Osteoblast (primary cell): Measurements from ENCODE around the gene NRDE2. TPM values are rescaled to one million over a fixed set of nuclear protein-coding genes. Genes with fewer than 3 reads are reported as not detected.
A peak's percentile ranks its signal among the peaks of the same experiment; 100 is the strongest.

Source experiments
- DNase-seq: peaks from one replicate; pipeline ENCODE4 v3.0.0; 2011; ENCODE audit warnings: low spot score, mixed read lengths; ENCODE audit not compliant: insufficient read length; ENCODE audit errors: missing footprints
- H2AFZ ChIP-seq: 2 replicates; pipeline ENCODE4 v1.6.0; 2011; ENCODE audit warnings: mild to moderate bottlenecking, low read length
- H3K27ac ChIP-seq: 2 replicates; pipeline ENCODE4 v1.5.1; 2011; ENCODE audit warnings: mild to moderate bottlenecking, low read depth, low read length, moderate library complexity
- H3K27me3 ChIP-seq: 2 replicates; pipeline ENCODE4 v1.6.0; 2012; ENCODE audit warnings: mild to moderate bottlenecking, control low read depth, inconsistent platforms, low read length, moderate library complexity; ENCODE audit not compliant: insufficient read depth
- H3K36me3 ChIP-seq: 2 replicates; pipeline ENCODE4 v1.5.1; 2011; ENCODE audit warnings: mild to moderate bottlenecking, low read length, control low read depth, moderate library complexity; ENCODE audit not compliant: insufficient read depth
- H3K4me1 ChIP-seq: 2 replicates; pipeline ENCODE4 v1.5.1; 2011; ENCODE audit warnings: mild to moderate bottlenecking, low read length, control low read depth, moderate library complexity; ENCODE audit not compliant: insufficient read depth
- H3K4me2 ChIP-seq: 2 replicates; pipeline ENCODE4 v1.6.0; 2011; ENCODE audit warnings: mild to moderate bottlenecking, low read length; ENCODE audit not compliant: insufficient read depth
- H3K4me3 ChIP-seq: fragments of 200-600 bp; sonication (generic); 3 replicates; pipeline ENCODE4 v1.5.1; 2012; ENCODE audit warnings: mild to moderate bottlenecking, low read length, inconsistent platforms; ENCODE audit not compliant: insufficient read depth
- H3K79me2 ChIP-seq: 2 replicates; pipeline ENCODE4 v1.6.0; 2012; ENCODE audit warnings: mild to moderate bottlenecking, low read length, control low read depth, inconsistent platforms; ENCODE audit not compliant: insufficient read depth
- H3K9me3 ChIP-seq: 2 replicates; pipeline ENCODE4 v1.5.1; 2011; ENCODE audit warnings: low read depth, low read length, control low read depth
- H4K20me1 ChIP-seq: 2 replicates; pipeline ENCODE4 v1.6.0; 2012; ENCODE audit warnings: mild to moderate bottlenecking, low read length, control low read depth; ENCODE audit not compliant: insufficient read depth
- CTCF ChIP-seq: IDR thresholded peaks from 2 replicates; pipeline ENCODE4 v1.5.1; 2011; ENCODE audit warnings: mild to moderate bottlenecking, low read depth, low read length, moderate library complexity; ENCODE audit errors: extremely low read depth
- total RNA-seq: library from RNA; depleted of rRNA; stranded (reverse); fragments of >200 nt; gene quantifications from 2 replicates; pipeline ENCODE4 v1.2.3, GENCODE V29; 2012

NRDE2 gene
- total RNA-seq, 1 donor: 11.2 TPM

DNA sequence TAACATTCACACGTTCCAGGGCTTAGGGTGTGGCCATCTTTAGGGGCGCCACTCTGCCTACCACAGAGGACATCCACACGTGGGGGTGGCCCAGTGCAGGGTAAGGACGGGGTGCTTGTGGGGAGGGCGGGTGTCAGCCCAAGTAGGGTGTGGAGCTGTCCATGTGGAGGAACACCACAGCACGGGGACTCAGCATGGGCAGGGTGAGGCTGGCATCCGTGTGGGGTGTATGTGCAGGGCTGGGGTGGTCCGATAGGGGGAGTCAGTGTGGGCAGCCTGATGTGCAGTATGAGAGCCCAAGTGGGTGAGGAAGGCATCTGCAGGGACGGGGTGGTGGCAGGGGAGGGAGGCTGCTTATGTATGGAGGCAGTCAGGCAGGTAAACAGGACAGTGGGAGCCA lies 57.7 kb downstream of the NRDE2 start:
- H3K4me3 ChIP-seq: no peak overlapping the region
- TF ChIP-seq CTCF: peak; percentile 14
- no peaks in the 10 kb centered on the region for H4K20me1 ChIP-seq
- H3K27me3 ChIP-seq: no peaks in the 10 kb centered on the region
- no peaks in the 10 kb centered on the region for H3K9me3 ChIP-seq
- peaks cover 28% of the 10 kb centered on the region for H3K4me1 ChIP-seq
- H3K27ac ChIP-seq: peak overlapping the region; percentile 91
- no peaks in the 10 kb centered on the region for H3K79me2 ChIP-seq
- H2AFZ ChIP-seq: no peak overlapping the region
- H3K36me3 ChIP-seq: peaks cover 54% of the 10 kb centered on the region
- H3K4me2 ChIP-seq: no peak overlapping the region
- no peak for DNase-seq

- Histone ChIP-seq H2AFZ (no peak overlapping the region), H3K4me3 (no peak overlapping the region), H3K4me2 (no peak overlapping the region), H3K79me2 (no peaks in the 10 kb centered on the region), H3K9me3 (no peaks in the 10 kb centered on the region), H3K36me3 (peaks cover 54% of the 10 kb centered on the region), H3K27me3 (no peaks in the 10 kb centered on the region), H4K20me1 (no peaks in the 10 kb centered on the region), H3K4me1 (peaks cover 28% of the 10 kb centered on the region), H3K27ac (peak overlapping the region; percentile 91)
- no peak for DNase-seq
- no peak for TF ChIP-seq CTCF
Measured at GRCh38 chr14:90273532-90273931, 58.2 kb downstream of the NRDE2 start.

DNA sequence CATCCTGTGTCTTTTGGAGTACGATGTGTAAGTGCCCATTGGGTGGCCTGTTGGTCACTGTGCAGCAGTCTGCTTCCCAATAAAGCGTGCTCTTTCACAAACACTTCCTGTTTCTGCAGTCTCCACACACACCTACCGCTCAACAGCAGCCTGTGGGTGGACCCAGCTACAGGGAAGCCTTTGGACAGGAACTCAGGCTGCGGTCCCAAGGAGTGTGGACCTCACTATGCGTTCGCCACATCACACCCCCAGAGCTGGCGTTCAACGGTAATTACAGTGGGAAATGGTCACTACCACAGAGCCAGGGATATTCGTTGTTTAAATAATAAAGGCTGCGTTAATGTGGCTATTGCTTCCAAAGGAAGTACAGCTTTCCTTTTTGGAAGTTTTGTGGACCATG lies 59.2 kb downstream of the NRDE2 start:
- Histone ChIP-seq H3K79me2 (no peaks in the 10 kb centered on the region), H3K4me2 (no peak overlapping the region), H3K27me3 (no peaks in the 10 kb centered on the region), H3K27ac (no peak overlapping the region), H2AFZ (no peak overlapping the region), H3K9me3 (no peaks in the 10 kb centered on the region), H3K4me3 (no peak overlapping the region), H3K4me1 (peaks cover 28% of the 10 kb centered on the region), H4K20me1 (no peaks in the 10 kb centered on the region), H3K36me3 (peaks cover 59% of the 10 kb centered on the region)
- DNase-seq: no peak
- TF ChIP-seq CTCF: no peak

DNA sequence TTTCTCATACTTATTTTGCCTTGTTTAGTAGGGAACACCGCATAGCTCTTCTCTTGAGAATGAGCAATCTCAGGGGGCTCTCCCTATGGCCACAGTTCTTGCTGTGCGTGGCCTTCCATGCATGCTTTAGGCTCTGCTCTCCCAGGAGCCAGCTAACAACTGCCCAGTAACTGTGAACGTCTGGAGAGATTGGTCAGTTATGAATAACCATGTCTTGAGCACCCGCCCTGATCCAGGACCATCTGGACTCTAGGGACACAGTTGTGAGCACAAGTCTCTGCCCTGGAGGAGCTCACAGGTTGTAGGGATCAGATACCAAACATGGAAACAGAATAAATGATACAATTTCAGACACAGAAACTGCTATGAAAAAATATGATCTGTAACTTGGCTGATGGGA lies 63.3 kb downstream of the NRDE2 start:
- Histone ChIP-seq H2AFZ (no peak overlapping the region), H3K4me1 (peaks cover under 1% of the 10 kb centered on the region), H3K4me3 (no peak overlapping the region), H3K27ac (no peak overlapping the region), H3K79me2 (peaks cover 3% of the 10 kb centered on the region), H3K4me2 (no peak overlapping the region), H3K36me3 (peaks cover 86% of the 10 kb centered on the region), H3K9me3 (no peaks in the 10 kb centered on the region), H3K27me3 (no peaks in the 10 kb centered on the region), H4K20me1 (no peaks in the 10 kb centered on the region)
- TF ChIP-seq CTCF: no peak
- no peak for DNase-seq
